Gastrocnemius medialis (tissue), 4 donors: ENCODE results near the gene RIMS3. TPM values are rescaled to one million over a fixed set of nuclear protein-coding genes. Genes with fewer than 3 reads are reported as not detected.

Experiments used
- ATAC-seq, 2 donors: fragments of 150-250 bp; one replicate each; pipeline ENCODE4 v1.9.1; 2016
- DNase-seq, 2 donors: peaks; one replicate each; pipeline ENCODE4 v3.0.0-alpha.2; 2019
- H3K27ac ChIP-seq, 4 donors: fragments of 200-600 bp; sonication (generic); 1 replicate in 1 of 4; 2 replicates in 3 of 4; pipeline ENCODE4 v1.5.1; 2016 to 2018; ENCODE audit warnings: mild to moderate bottlenecking in 2 of 4, moderate library complexity in 1 of 4
- H3K27me3 ChIP-seq, 3 donors: fragments of 200-600 bp; sonication (generic) in 2 of 3; 1 replicate in 1 of 3; 2 replicates in 2 of 3; pipeline versions ENCODE4 v1.5.1 to v1.6.0; 2016 to 2019; ENCODE audit warnings: mild to moderate bottlenecking in 1 of 3, moderate library complexity in 1 of 3
- H3K36me3 ChIP-seq, 2 donors: fragments of 200-600 bp; sonication (generic) in 1 of 2; one replicate each; pipeline ENCODE4 v1.5.1; 2017 to 2018
- H3K4me1 ChIP-seq, 2 donors: fragments of 200-600 bp; sonication (generic) in 1 of 2; one replicate each; pipeline ENCODE4 v1.5.1; 2016 to 2017; ENCODE audit warnings: mild to moderate bottlenecking in 2 of 2
- H3K4me3 ChIP-seq, 4 donors: fragments of 200-600 bp; sonication (generic) in 3 of 4; 1 replicate in 1 of 4; 2 replicates in 3 of 4; pipeline ENCODE4 v1.5.1; 2016 to 2019; ENCODE audit warnings: mild to moderate bottlenecking in 2 of 4
- H3K9me3 ChIP-seq, 3 donors: fragments of 200-600 bp; sonication (generic) in 2 of 3; 1 replicate in 1 of 3; 2 replicates in 2 of 3; pipeline ENCODE4 v1.5.1; 2016 to 2019
- CTCF ChIP-seq, 5 experiments: fragments of 450-650 bp in 3 of 5; fragments of 200-600 bp in 2 of 5; sonication (generic) in 2 of 5; IDR thresholded peaks in 4 of 5; conservative IDR thresholded peaks in 1 of 5; 1 replicate in 4 of 5; 2 replicates in 1 of 5; pipeline ENCODE4 v1.5.1; 2016 to 2019; ENCODE audit warnings: antibody characterized with exemption in 5 of 5, mild to moderate bottlenecking in 3 of 5, moderate library complexity in 3 of 5
- POLR2A ChIP-seq, 2 donors: fragments of 450-650 bp; IDR thresholded peaks; one replicate each; pipeline ENCODE4 v1.6.1; 2017; ENCODE audit warnings: antibody characterized with exemption in 2 of 2, mild to moderate bottlenecking in 2 of 2, moderate library complexity in 2 of 2
- in situ Hi-C, 4 donors: fragments of 200-750 bp; cut with MboI; loops; one replicate each; pipeline versions ENCODE4 v1.15.0 to v1.8.0; 2017; ENCODE audit warnings: low sequenced_read_pairs in 4 of 4
- intact Hi-C: fragments of 100-400 bp; cut with DNase I; formaldehyde crosslinking; loops from one replicate; pipeline ENCODE4 v1.15.1; 2023; ENCODE audit warnings: low total_unique reads
- total RNA-seq, 4 donors: library from RNA; depleted of rRNA; stranded (reverse); fragments of >200 nt; gene quantifications; one replicate each; pipeline versions ENCODE4 v1.1.0 to v1.2.3, GENCODE V29; 2016

RIMS3 gene
- total RNA-seq, 4 donors from 2014 or later, result 0.31 to 0.67 (median 0.44) TPM

- no peaks in the 10 kb centered on the region for H3K36me3 ChIP-seq
- no peak for DNase-seq
- H3K9me3 ChIP-seq, result no peaks in the 10 kb centered on the region
- no peak for TF ChIP-seq POLR2A (IDR thresholded peaks at IDR 0.05)
- no peak for TF ChIP-seq CTCF (IDR thresholded peaks at IDR 0.05 in 4 of 5, conservative IDR thresholded peaks at IDR 0.05 in 1 of 5)
- in situ Hi-C loops, result no loop called here
- ATAC-seq, result no peak
- intact Hi-C loops, result no loop called here
- peaks cover 0 to 6% (median 3%) of the 10 kb centered on the region in 3 donors for H3K27me3 ChIP-seq
- peaks cover 0 to 6% of the 10 kb centered on the region in 2 donors for H3K4me1 ChIP-seq
- no peak overlapping the region for H3K4me3 ChIP-seq
- no peak overlapping the region for H3K27ac ChIP-seq
These were observed 16.4 kb downstream of the RIMS3 start for GRCh38 chr1:40648928-40649591.

DNA sequence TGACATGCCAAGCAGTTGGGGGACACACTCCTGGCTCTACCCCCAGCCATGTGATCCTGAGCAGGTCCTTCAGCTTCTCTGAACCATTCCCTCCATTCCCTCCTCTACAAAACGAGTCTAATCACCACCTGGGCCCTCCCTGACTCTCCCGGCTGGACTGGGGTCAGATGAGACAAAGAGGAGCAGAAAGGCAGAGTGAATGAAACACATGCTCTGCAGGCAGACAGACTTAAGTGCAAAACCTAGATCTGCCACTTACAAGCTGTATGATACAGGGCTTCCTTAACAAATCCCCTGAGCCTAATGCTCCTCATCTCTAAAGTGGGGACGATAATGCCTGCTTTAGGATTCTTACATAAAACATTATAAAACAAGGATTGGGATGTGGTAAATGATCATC is 17.3 kb downstream of the RIMS3 start:
- no peaks in the 10 kb centered on the region for H3K9me3 ChIP-seq

GRCh38 chr1:40646315-40646714 is 19.2 kb downstream of the RIMS3 start:
- intact Hi-C loops, result no loop called here
- TF ChIP-seq CTCF (IDR thresholded peaks at IDR 0.05 in 4 of 5, conservative IDR thresholded peaks at IDR 0.05 in 1 of 5), result no peak
- no peak for TF ChIP-seq POLR2A (IDR thresholded peaks at IDR 0.05)
- Histone ChIP-seq H3K36me3 (no peaks in the 10 kb centered on the region), H3K4me3 (no peak overlapping the region), H3K4me1 (peaks cover 0 to 2% of the 10 kb centered on the region in 2 donors), H3K9me3 (no peaks in the 10 kb centered on the region), H3K27me3 (no peaks in the 10 kb centered on the region), H3K27ac (no peak overlapping the region)
- ATAC-seq, result no peak
- no peak for DNase-seq
- in situ Hi-C loops, result no loop called here

More for the DNA sequence above, 17.3 kb downstream of the RIMS3 start:
- Histone ChIP-seq H3K4me3 (no peak overlapping the region), H3K36me3 (no peaks in the 10 kb centered on the region), H3K27ac (no peak overlapping the region), H3K4me1 (peaks cover 0 to 6% of the 10 kb centered on the region in 2 donors), H3K27me3 (peaks cover 0 to 6% (median 3%) of the 10 kb centered on the region in 3 donors)
- DNase-seq (no peak), ATAC-seq (no peak)
- in situ Hi-C loops (no loop called here), intact Hi-C loops (no loop called here)
- TF ChIP-seq CTCF (IDR thresholded peaks at IDR 0.05 in 4 of 5, conservative IDR thresholded peaks at IDR 0.05 in 1 of 5) (no peak), POLR2A (IDR thresholded peaks at IDR 0.05) (no peak)

GRCh38 chr1:40645118-40645680 is 20.3 kb downstream of the RIMS3 start:
- DNase-seq (no peak), ATAC-seq (no peak)
- H3K36me3 ChIP-seq, result no peaks in the 10 kb centered on the region
- no peaks in the 10 kb centered on the region for H3K9me3 ChIP-seq
- H3K4me1 ChIP-seq, result no peaks in the 10 kb centered on the region
- intact Hi-C loops (no loop called here), in situ Hi-C loops (no loop called here)
- H3K27me3 ChIP-seq, result no peaks in the 10 kb centered on the region
- no peak overlapping the region for H3K27ac ChIP-seq
- TF ChIP-seq CTCF (IDR thresholded peaks at IDR 0.05 in 4 of 5, conservative IDR thresholded peaks at IDR 0.05 in 1 of 5), result no peak
- TF ChIP-seq POLR2A (IDR thresholded peaks at IDR 0.05), result no peak
- no peak overlapping the region for H3K4me3 ChIP-seq
